Endothelial cell of umbilical vein (primary cell): ENCODE measurements around the gene SMCHD1. TPM values are rescaled to one million over a fixed set of nuclear protein-coding genes. Genes with fewer than 3 reads are reported as not detected.

Source experiments
- BruUV-seq: library from RNA; stranded (reverse); fragments of 400-500 nt; replicated peaks from 2 replicates; lab custom pipeline; 2021; lab: Mats Ljungman, UMichigan
- CTCF ChIA-PET: fragments of 300-600, 350-600 bp; sonication (Branson Sonifier 250); formaldehyde crosslinking; loops from one replicate; lab custom pipeline; 2021; ENCODE audit warnings: antibody characterized with exemption, inconsistent platforms; lab: Charles Lee
- POLR2A ChIA-PET: fragments of 300-600, 350-600 bp; sonication (Branson Sonifier 250); formaldehyde crosslinking; loops from one replicate; lab custom pipeline; 2021; ENCODE audit warnings: antibody characterized with exemption, inconsistent platforms; lab: Charles Lee
- DNase-seq: peaks from one replicate; pipeline ENCODE4 v3.0.0-alpha.2; 2011; ENCODE audit warnings: low read depth, low spot score
- FAIRE-seq: peaks from 2 replicates; lab custom pipeline; 2011; peaks lifted over from hg19 to GRCh38; lab: Jason Lieb, UNC
- H2AFZ ChIP-seq: 2 replicates; pipeline ENCODE4 v1.6.0; 2012; ENCODE audit warnings: low read depth, low read length, control low read depth, inconsistent platforms
- H3K27ac ChIP-seq: 2 replicates; pipeline ENCODE4 v1.5.1; 2011; ENCODE audit warnings: low read depth, mild to moderate bottlenecking, control low read depth, low read length, moderate library complexity; ENCODE audit not compliant: insufficient read depth
- H3K27me3 ChIP-seq, 2 experiments: 2 replicates each; pipeline versions ENCODE4 v1.6.0 to v1.6.1; 2011; ENCODE audit warnings: low read length in 2 of 2, mixed read lengths in 1 of 2; ENCODE audit not compliant: control insufficient read depth in 2 of 2, insufficient read depth in 2 of 2
- H3K36me3 ChIP-seq, 2 experiments: 2 replicates in 1 of 2; 3 replicates in 1 of 2; pipeline ENCODE4 v1.5.1; 2011; ENCODE audit warnings: low read length in 2 of 2, mild to moderate bottlenecking in 1 of 2, moderate library complexity in 1 of 2; ENCODE audit not compliant: control insufficient read depth in 2 of 2, insufficient read depth in 2 of 2; ENCODE audit errors: extremely low read depth in 1 of 2
- H3K4me1 ChIP-seq: 3 replicates; pipeline ENCODE4 v1.5.1; 2011; ENCODE audit warnings: mild to moderate bottlenecking, low read length; ENCODE audit not compliant: control insufficient read depth, insufficient read depth; ENCODE audit errors: extremely low read depth
- H3K4me2 ChIP-seq: 2 replicates; pipeline ENCODE4 v1.6.1; 2011; ENCODE audit warnings: low read length, control low read depth, mixed read lengths; ENCODE audit not compliant: insufficient read depth
- H3K4me3 ChIP-seq, 3 experiments: fragments of 200-600 bp in 1 of 3; sonication (generic), shearing (Covaris generic) in 1 of 3; replicated peaks in 1 of 3; 2 replicates each; pipeline ENCODE4 v1.5.1; 2011 to 2016; ENCODE audit warnings: control low read depth in 3 of 3, low read length in 3 of 3, mild to moderate bottlenecking in 2 of 3, inconsistent platforms in 1 of 3, low read depth in 1 of 3, moderate library complexity in 1 of 3; ENCODE audit not compliant: insufficient read depth in 1 of 3
- H3K79me2 ChIP-seq: 2 replicates; pipeline ENCODE4 v1.6.0; 2012; ENCODE audit warnings: low read length, inconsistent platforms; ENCODE audit not compliant: control insufficient read depth, insufficient read depth
- H3K9ac ChIP-seq: replicated peaks from 2 replicates; pipeline ENCODE3; 2011; ENCODE audit warnings: low read length, control low read depth; ENCODE audit not compliant: insufficient read depth; ENCODE audit errors: extremely low read depth
- H3K9me1 ChIP-seq: replicated peaks from 3 replicates; pipeline ENCODE4 v1.6.0; 2011; ENCODE audit warnings: mild to moderate bottlenecking, low read length; ENCODE audit not compliant: control insufficient read depth, insufficient read depth; ENCODE audit errors: extremely low read depth
- H3K9me3 ChIP-seq: replicated peaks from 2 replicates; pipeline ENCODE4 v1.5.1; 2012; ENCODE audit warnings: low read length, inconsistent platforms; ENCODE audit not compliant: control insufficient read depth, insufficient read depth
- H4K20me1 ChIP-seq: replicated peaks from 2 replicates; pipeline ENCODE3; 2011; ENCODE audit warnings: mild to moderate bottlenecking, low read length; ENCODE audit not compliant: control insufficient read depth, insufficient read depth; ENCODE audit errors: extremely low read depth
- CTCF ChIP-seq, 2 donors: IDR thresholded peaks; 1 replicate in 1 of 2; 2 replicates in 1 of 2; pipeline ENCODE4 v1.5.1; 2011; ENCODE audit warnings: low read length in 2 of 2, mild to moderate bottlenecking in 2 of 2, moderate library complexity in 2 of 2, control low read depth in 1 of 2, inconsistent platforms in 1 of 2, low read depth in 1 of 2; ENCODE audit not compliant: insufficient read depth in 1 of 2; ENCODE audit errors: extremely low read depth in 1 of 2
- EZH2 ChIP-seq: IDR thresholded peaks from 2 replicates; pipeline ENCODE4 v1.6.1; 2012; ENCODE audit warnings: borderline replicate concordance, low read depth, mild to moderate bottlenecking, moderate library complexity, low read length, inconsistent platforms; ENCODE audit not compliant: severe bottlenecking
- FOS ChIP-seq: IDR thresholded peaks from 2 replicates; pipeline ENCODE4 v1.6.1; 2011; ENCODE audit warnings: mild to moderate bottlenecking, low read length, moderate library complexity, borderline replicate concordance; ENCODE audit not compliant: insufficient read depth
- GATA2 ChIP-seq: IDR thresholded peaks from 2 replicates; pipeline ENCODE4 v1.7.0; 2011; ENCODE audit warnings: low read depth, mild to moderate bottlenecking, moderate library complexity, mixed read lengths, low read length; ENCODE audit not compliant: insufficient read length, insufficient read depth
- JUN ChIP-seq: IDR thresholded peaks from 2 replicates; pipeline ENCODE4 v1.6.1; 2011; ENCODE audit warnings: borderline replicate concordance, low read depth; ENCODE audit not compliant: insufficient read length, insufficient read depth
- MAX ChIP-seq: IDR thresholded peaks from 2 replicates; pipeline ENCODE4 v1.6.1; 2011; ENCODE audit not compliant: insufficient read depth, insufficient read length
- MYC ChIP-seq: IDR thresholded peaks from one replicate; pipeline ENCODE4 v1.6.1; 2011; ENCODE audit warnings: mild to moderate bottlenecking, low read depth, low read length
- POLR2A ChIP-seq: IDR thresholded peaks from 2 replicates; pipeline ENCODE4 v1.6.1; 2012; ENCODE audit warnings: low read depth, mild to moderate bottlenecking, control low read depth, low read length
- POLR2AphosphoS5 ChIP-seq: IDR thresholded peaks from 2 replicates; pipeline ENCODE4 v1.6.1; 2012; ENCODE audit warnings: low read depth, mild to moderate bottlenecking, control low read depth, low read length, moderate library complexity; ENCODE audit not compliant: insufficient read depth
- dilution Hi-C: fragments of 300-500 bp; cut with MboI; formaldehyde crosslinking; loops from one replicate; pipeline ENCODE4 v1.15.0; 2019; ENCODE audit warnings: low sequenced_read_pairs; ENCODE audit not compliant: extremely low pct_ligation_motif_present
- intact Hi-C: fragments of 100-400 bp; cut with micrococcal nuclease; formaldehyde crosslinking; loops from one replicate; pipeline ENCODE4 v1.10.0; 2022
- polyA plus RNA-seq, 4 experiments: library from polyadenylated mRNA; depleted of rRNA in 3 of 4; stranded (reverse) in 3 of 4; unstranded in 1 of 4; fragments of >200 nt; gene quantifications; 2 replicates each; pipeline versions ENCODE4 v1.2.1 to v1.2.3, GENCODE V29; 2011 to 2012; ENCODE audit warnings: missing spikeins in 1 of 4
- total RNA-seq: library from RNA; stranded (reverse); gene quantifications from 2 replicates; pipeline ENCODE4 v1.2.3, GENCODE V29; 2021

The SMCHD1 gene
- total and polyA plus RNA-seq, 2 donors (not counting 3 experiments of a cell fraction or from before 2014, with no cell fraction given) = 7.4 to 39.9 TPM

- no peak overlapping the region for H3K27ac ChIP-seq
- H3K4me2 ChIP-seq = no peak overlapping the region
- peaks cover 0 to 5% of the 10 kb centered on the region in 2 experiments for H3K36me3 ChIP-seq
- H3K27me3 ChIP-seq = no peaks in the 10 kb centered on the region
- DNase-seq = no peak
- no peak for TF ChIP-seq POLR2AphosphoS5
- no peak for TF ChIP-seq EZH2
- TF ChIP-seq JUN = no peak
- no peak for TF ChIP-seq MAX
- TF ChIP-seq GATA2 = no peak
- no peak for TF ChIP-seq FOS
- TF ChIP-seq MYC = no peak
- no peak for TF ChIP-seq POLR2A
- no peak for TF ChIP-seq CTCF (IDR thresholded peaks at IDR 0.05; ENCODE audit: extremely low read depth in 1 of 2, insufficient read depth in 1 of 2, low read depth in 1 of 2, low read length in 2 of 2)
- no peak overlapping the region for H3K9ac ChIP-seq
- no peak for FAIRE-seq
- CTCF ChIA-PET = no interaction called here
- dilution Hi-C loops (no loop called here), intact Hi-C loops (no loop called here)
- H3K79me2 ChIP-seq = no peaks in the 10 kb centered on the region
- no peaks in the 10 kb centered on the region for H3K4me1 ChIP-seq
- H3K4me3 ChIP-seq = no peak overlapping the region
- H4K20me1 ChIP-seq = no peaks in the 10 kb centered on the region
- no TSS peak for BruUV-seq
- no peaks in the 10 kb centered on the region for H3K9me3 ChIP-seq
- H3K9me1 ChIP-seq = no peaks in the 10 kb centered on the region
- H2AFZ ChIP-seq = no peak overlapping the region
- POLR2A ChIA-PET = no interaction called here
These were observed 142.4 kb downstream of the SMCHD1 start for GRCh38 chr18:2797951-2798350.
